Fibroblast of villous mesenchyme (primary cell): ENCODE measurements around the gene SYNM. TPM values are rescaled to one million over a fixed set of nuclear protein-coding genes. Genes with fewer than 3 reads are reported as not detected.

Experiments used
- DNase-seq: peaks from one replicate; pipeline ENCODE4 v3.0.0-alpha.2; 2010; ENCODE audit warnings: low read depth
- H3K4me3 ChIP-seq: 2 replicates; pipeline ENCODE4 v1.5.1; 2011; ENCODE audit warnings: low read depth, mild to moderate bottlenecking, low read length
- CTCF ChIP-seq: IDR thresholded peaks from 2 replicates; pipeline ENCODE4 v1.5.1; 2012; ENCODE audit warnings: low read depth, mild to moderate bottlenecking, low read length; ENCODE audit not compliant: insufficient read depth
- total RNA-seq: library from RNA; depleted of rRNA; stranded (reverse); fragments of >200 nt; gene quantifications from 2 replicates; pipeline ENCODE4 v1.2.3, GENCODE V29; 2012

Gene SYNM
- total RNA-seq, 1 donor = 5.6 TPM

DNA sequence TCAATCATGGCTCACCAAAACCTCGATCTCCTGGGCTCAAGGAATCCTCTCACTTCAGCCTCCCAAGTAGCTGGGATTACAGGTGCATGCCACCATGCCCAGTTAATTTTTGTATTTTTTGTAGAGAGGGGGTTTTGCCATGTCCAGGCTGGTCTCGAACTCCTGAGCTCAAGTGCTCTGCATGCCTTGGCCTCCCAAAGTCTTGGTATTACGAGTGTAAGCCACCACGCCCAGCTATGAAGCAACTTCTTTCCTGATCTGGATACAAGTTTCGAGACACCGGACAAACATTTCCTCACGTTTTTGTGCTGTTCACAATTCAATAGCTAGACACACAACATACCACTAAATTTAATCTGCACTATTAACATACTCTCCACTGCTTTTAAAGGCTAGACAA is 3.4 kb upstream of the SYNM start:
- H3K4me3 ChIP-seq = no peak overlapping the region
- no peak for DNase-seq
- TF ChIP-seq CTCF = no peak

DNA sequence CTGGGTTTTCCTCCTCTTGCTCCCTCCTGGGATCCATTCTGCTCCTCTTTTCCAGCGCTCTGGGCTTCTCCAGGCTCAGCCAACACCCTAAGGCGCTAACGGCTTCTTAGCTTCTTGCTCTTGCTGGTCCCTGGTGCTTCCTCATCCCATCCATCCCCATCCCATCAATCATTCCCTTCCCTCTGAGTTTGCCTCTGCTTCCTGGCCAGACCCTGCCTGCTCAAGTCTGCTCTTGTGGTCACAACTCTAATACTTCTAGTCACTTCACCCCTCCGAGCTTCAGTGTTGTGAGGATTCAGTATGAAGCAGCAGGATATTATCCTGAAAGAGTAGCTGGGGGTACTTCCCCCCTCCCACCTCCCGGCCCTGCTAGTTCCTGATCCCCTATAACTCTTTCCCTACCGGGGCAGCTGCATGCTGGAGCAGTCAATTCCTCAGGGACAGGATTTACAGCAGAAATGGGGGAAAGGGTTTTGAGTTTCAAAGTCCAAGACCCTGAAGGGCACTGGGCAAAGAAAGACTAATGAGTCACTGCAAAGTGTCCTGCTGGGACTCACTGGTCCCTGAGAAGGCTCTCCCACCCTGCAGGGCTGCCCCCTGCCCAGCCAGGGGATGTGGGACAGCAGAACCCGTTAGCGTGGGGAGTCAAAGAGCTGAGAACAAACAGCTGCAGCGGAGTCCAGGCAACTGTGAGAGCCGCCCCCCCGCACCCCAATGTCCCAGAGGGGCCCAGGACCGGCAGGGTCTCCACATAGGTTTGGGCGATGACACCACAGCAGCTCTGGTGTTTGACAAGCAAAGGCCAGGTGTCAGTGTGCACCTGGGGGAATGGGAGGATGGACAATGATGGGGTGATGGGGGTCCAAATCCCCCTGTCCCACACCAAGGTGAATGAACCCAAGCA is 2.3 kb upstream of the SYNM start:
- TF ChIP-seq CTCF = no peak
- H3K4me3 ChIP-seq = no peak overlapping the region
- DNase-seq = no peak

DNA sequence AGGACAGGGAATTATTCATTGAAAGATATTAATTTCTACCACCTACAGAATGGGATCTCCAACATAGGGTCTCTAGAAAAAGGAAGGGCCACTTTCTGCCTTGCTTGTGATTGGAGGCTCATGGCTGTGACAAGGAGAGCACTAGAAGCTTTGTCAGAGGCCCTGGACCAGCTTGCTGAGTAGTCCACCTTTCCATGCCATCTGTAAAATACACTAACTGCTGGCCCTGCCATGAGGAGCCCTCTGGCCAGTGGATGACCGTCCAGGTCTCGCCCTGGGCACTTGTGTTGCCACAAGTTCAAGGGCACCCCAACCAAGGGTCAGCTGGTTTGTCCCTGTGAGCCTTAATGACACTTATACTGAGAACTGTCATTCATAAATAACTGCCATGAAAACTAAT is 1.6 kb upstream of the SYNM start:
- DNase-seq = no peak
- no peak for TF ChIP-seq CTCF
- H3K4me3 ChIP-seq = no peak overlapping the region

- no peak for TF ChIP-seq CTCF
- DNase-seq = peak; percentile 69
- peak overlapping the region; percentile 60 for H3K4me3 ChIP-seq
Measured at GRCh38 chr15:99105514-99106341, 848 bp downstream of the SYNM start.

DNA sequence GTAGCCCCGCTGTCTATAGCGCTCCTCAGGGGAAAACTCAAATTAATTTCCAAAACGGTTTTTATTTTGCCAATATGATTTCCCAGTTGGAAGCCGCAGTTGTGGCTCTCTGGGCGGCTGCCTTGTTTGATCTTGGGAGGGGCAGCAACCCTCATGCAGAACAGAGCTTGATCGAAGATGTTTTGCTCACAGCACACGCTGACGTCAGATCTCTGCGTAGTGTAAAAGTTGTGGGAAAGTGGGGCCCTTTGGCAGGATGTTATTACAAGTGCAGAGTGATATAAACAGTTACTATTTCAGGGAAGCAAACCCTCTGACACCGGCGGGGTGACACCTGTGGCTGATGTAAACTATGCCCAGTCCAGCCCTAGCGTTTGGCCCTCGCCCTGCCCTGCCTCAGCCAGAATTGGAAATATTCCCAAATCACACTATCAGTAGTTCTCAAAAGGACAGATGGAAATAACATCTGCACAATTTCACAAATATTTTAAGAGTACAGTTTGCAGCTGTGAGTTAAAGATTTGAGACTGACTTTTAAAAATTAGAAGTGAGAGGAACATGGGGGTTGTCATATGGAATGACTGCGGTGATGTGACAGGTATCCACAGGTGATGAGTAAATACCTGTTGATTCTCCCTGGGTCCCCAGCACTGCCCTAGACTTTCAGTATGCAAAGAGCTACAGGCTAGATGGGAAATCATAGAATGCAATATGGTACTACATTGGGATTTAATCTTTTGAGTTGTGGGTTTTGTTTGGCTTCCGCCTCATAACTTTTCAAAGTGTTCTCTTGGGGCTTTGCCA is 1.7 kb downstream of the SYNM start:
- DNase-seq = peak; percentile 96
- TF ChIP-seq CTCF = no peak
- peak overlapping the region; percentile 60 for H3K4me3 ChIP-seq

- no peak overlapping the region for H3K4me3 ChIP-seq
- DNase-seq = no peak
- no peak for TF ChIP-seq CTCF
Measured at GRCh38 chr15:99108993-99109392, 4.1 kb downstream of the SYNM start.
